ENCODE measurements around the gene PID1.

Gene PID1

GRCh38 chr2:229270551-229271410 lies at the start of gene PID1:
PID1 (minus strand) TSS chr2:229271287; CDS start chr2:229271043, 244 bp downstream.
- peak; percentile 87 for DNase-seq (ENCODE audit: low spot score)

GRCh38 chr2:229319558-229319957 lies 48.5 kb upstream of the PID1 start:
- no peak for DNase-seq (ENCODE audit: low spot score)

- no peak for DNase-seq (ENCODE audit: low spot score)
Observed at GRCh38 chr2:229314117-229314516, 43.0 kb upstream of the PID1 start.

GRCh38 chr2:229313591-229313990 lies 42.5 kb upstream of the PID1 start:
- DNase-seq (ENCODE audit: low spot score) = peak; percentile 49

- no peak for DNase-seq (ENCODE audit: low spot score)
Observed at GRCh38 chr2:229301237-229301636, 30.1 kb upstream of the PID1 start.

GRCh38 chr2:229300790-229301189 lies 29.7 kb upstream of the PID1 start:
- no peak for DNase-seq (ENCODE audit: low spot score)

GRCh38 chr2:229300371-229300770 lies 29.3 kb upstream of the PID1 start:
- DNase-seq (ENCODE audit: low spot score) = no peak

GRCh38 chr2:229297247-229297646 lies 26.2 kb upstream of the PID1 start:
- DNase-seq (ENCODE audit: low spot score) = no peak

GRCh38 chr2:229296536-229296935 lies 25.4 kb upstream of the PID1 start:
- no peak for DNase-seq (ENCODE audit: low spot score)

GRCh38 chr2:229296016-229296415 lies 24.9 kb upstream of the PID1 start:
- no peak for DNase-seq (ENCODE audit: low spot score)

GRCh38 chr2:229287823-229288222 lies 16.7 kb upstream of the PID1 start:
- no peak for DNase-seq (ENCODE audit: low spot score)

- DNase-seq (ENCODE audit: low spot score) = peak; percentile 75
Observed at GRCh38 chr2:229282758-229283546, 11.9 kb upstream of the PID1 start.

- DNase-seq (ENCODE audit: low spot score) = no peak
Observed at GRCh38 chr2:229279516-229279915, 8.4 kb upstream of the PID1 start.

GRCh38 chr2:229275506-229275905 lies 4.4 kb upstream of the PID1 start:
- DNase-seq (ENCODE audit: low spot score) = no peak

- DNase-seq (ENCODE audit: low spot score) = peak; percentile 81
Observed at GRCh38 chr2:229273723-229274338, 2.7 kb upstream of the PID1 start.

- DNase-seq (ENCODE audit: low spot score) = no peak
Observed at GRCh38 chr2:229273006-229273722, 2.1 kb upstream of the PID1 start.

- no peak for DNase-seq (ENCODE audit: low spot score)
Observed at GRCh38 chr2:229269941-229270340, 1.1 kb downstream of the PID1 start.

- DNase-seq (ENCODE audit: low spot score) = no peak
Observed at GRCh38 chr2:229269146-229269545, 1.9 kb downstream of the PID1 start.

GRCh38 chr2:229268626-229269025 lies 2.5 kb downstream of the PID1 start:
- DNase-seq (ENCODE audit: low spot score) = peak; percentile 44

GRCh38 chr2:229267080-229267479 lies 4.0 kb downstream of the PID1 start:
- DNase-seq (ENCODE audit: low spot score) = no peak

GRCh38 chr2:229265727-229266126 lies 5.4 kb downstream of the PID1 start:
- DNase-seq (ENCODE audit: low spot score) = no peak

GRCh38 chr2:229261599-229261998 lies 9.5 kb downstream of the PID1 start:
- no peak for DNase-seq (ENCODE audit: low spot score)

Measured in AG08396 (cell line).